Body of pancreas (tissue), 4 donors: ENCODE data around the gene APPBP2. TPM values are rescaled to one million over a fixed set of nuclear protein-coding genes. Genes with fewer than 3 reads are reported as not detected.
"Not testable (repeated sequence)": the region's sequence is repeated elsewhere in the genome, so short reads cannot be mapped to it uniquely, and the experiment has no call there.

ENCODE experiments used
- ATAC-seq: fragments of 150-250 bp; one replicate; pipeline ENCODE4 v1.9.1; 2016
- DNase-seq, 4 donors: peaks; one replicate each; pipeline ENCODE4 v3.0.0-alpha.2; 2019
- H3K27ac ChIP-seq, 4 donors: fragments of 200-600 bp; sonication (generic); 1 replicate in 3 of 4; 2 replicates in 1 of 4; pipeline versions ENCODE4 v1.5.1 to v1.6.1; 2016 to 2019; ENCODE audit warnings: mild to moderate bottlenecking in 1 of 4, mixed read lengths in 1 of 4, moderate library complexity in 1 of 4
- H3K27me3 ChIP-seq, 2 donors: fragments of 200-600 bp; sonication (generic); one replicate each; pipeline ENCODE4 v1.6.0; 2016; ENCODE audit warnings: mild to moderate bottlenecking in 1 of 2
- H3K36me3 ChIP-seq, 2 donors: fragments of 200-600 bp; sonication (generic); replicated peaks in 1 of 2; 2 replicates each; pipeline ENCODE4 v1.5.1; 2016; ENCODE audit warnings: low read depth in 2 of 2; ENCODE audit not compliant: insufficient read depth in 1 of 2
- H3K4me1 ChIP-seq: fragments of 200-600 bp; sonication (generic); one replicate; pipeline ENCODE4 v1.6.0; 2016
- H3K4me3 ChIP-seq, 2 donors: fragments of 200-600 bp; sonication (generic); 1 replicate in 1 of 2; 2 replicates in 1 of 2; pipeline ENCODE4 v1.5.1; 2016 to 2019
- H3K9me3 ChIP-seq, 3 donors: fragments of 200-600 bp; sonication (generic); 1 replicate in 2 of 3; 2 replicates in 1 of 3; pipeline ENCODE4 v1.5.1; 2016
- POLR2A ChIP-seq, 3 donors: fragments of 450-650 bp; IDR thresholded peaks; one replicate each; pipeline ENCODE4 v1.6.1; 2016; ENCODE audit warnings: antibody characterized with exemption in 3 of 3, mild to moderate bottlenecking in 2 of 3
- WGBS, 2 donors: methylation state at CpG; one replicate each; pipeline ENCODE4 v1.1.5; 2017; 5-methylcytosine and 5-hydroxymethylcytosine counted together
- intact Hi-C: fragments of 100-400 bp; cut with DNase I; formaldehyde crosslinking; loops from one replicate; pipeline ENCODE4 v1.15.1; 2023
- total RNA-seq, 2 donors: library from RNA; depleted of rRNA; stranded (reverse); fragments of >200 nt; gene quantifications; one replicate each; pipeline ENCODE4 v1.1.0, GENCODE V29; 2016
- TF ChIP-seq, protein P1 (sequence below), 7 experiments: fragments of 450-650 bp in 4 of 7; fragments of 200-600 bp in 3 of 7; sonication (generic) in 3 of 7; IDR thresholded peaks; one replicate each; pipeline ENCODE4 v1.5.1; 2016 to 2019; ENCODE audit warnings: antibody characterized with exemption in 7 of 7

Gene APPBP2
- total RNA-seq, 2 donors from 2014 or later = 10.9 to 15.3 TPM

DNA sequence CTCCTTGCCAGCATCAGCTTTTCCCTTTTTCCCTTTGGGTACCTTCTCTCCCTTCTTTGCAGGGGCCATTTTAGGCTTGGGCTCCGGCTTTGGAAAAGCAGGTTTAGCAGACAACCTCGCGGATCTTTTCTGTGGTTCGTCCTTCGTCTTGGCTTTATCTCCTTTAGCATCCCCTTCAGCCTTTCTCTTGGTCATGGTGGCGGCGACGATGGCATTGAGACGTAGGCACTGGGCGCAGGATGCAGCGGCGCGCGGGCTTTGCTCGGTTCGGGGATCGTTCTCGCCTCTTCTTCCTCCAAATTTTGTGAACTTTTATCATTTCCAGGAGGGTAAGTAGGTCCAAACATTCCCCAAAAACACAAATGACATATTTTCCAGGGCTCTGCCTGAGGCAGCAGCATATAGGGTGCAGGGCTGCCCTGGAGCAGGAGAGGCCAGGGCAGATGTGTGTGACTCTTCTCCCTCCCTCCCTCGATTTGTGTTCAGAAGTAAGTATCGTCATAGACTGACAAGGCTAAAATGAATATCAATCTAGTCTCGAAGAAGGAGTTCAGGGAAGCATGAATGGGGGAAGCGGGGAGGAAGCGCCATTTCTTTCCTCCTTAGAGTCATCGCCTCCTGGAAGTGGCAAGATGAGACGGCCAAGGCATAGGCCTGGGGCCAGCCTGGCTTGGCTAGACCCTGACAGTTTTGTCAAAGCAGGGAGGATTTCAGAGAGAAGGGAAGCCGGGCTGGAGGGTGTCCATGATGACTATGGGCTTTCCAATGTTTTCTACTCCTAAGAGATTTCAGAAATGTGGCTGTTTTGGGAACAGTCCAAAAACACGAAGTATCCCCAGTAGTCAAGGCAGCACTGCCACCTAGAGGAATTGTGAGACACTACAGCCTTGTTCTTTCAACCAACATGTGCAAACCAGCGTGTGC is 90.5 kb downstream of the APPBP2 start:
- Histone ChIP-seq H3K27ac (no peak overlapping the region), H3K4me1 (peaks cover 6% of the 10 kb centered on the region), H3K27me3 (no peaks in the 10 kb centered on the region), H3K36me3 (no peaks in the 10 kb centered on the region), H3K4me3 (no peak overlapping the region), H3K9me3 (no peaks in the 10 kb centered on the region)
- TF ChIP-seq POLR2A (IDR thresholded peaks at IDR 0.05) = no peak
- TF ChIP-seq, protein P1, sequence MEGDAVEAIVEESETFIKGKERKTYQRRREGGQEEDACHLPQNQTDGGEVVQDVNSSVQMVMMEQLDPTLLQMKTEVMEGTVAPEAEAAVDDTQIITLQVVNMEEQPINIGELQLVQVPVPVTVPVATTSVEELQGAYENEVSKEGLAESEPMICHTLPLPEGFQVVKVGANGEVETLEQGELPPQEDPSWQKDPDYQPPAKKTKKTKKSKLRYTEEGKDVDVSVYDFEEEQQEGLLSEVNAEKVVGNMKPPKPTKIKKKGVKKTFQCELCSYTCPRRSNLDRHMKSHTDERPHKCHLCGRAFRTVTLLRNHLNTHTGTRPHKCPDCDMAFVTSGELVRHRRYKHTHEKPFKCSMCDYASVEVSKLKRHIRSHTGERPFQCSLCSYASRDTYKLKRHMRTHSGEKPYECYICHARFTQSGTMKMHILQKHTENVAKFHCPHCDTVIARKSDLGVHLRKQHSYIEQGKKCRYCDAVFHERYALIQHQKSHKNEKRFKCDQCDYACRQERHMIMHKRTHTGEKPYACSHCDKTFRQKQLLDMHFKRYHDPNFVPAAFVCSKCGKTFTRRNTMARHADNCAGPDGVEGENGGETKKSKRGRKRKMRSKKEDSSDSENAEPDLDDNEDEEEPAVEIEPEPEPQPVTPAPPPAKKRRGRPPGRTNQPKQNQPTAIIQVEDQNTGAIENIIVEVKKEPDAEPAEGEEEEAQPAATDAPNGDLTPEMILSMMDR (IDR thresholded peaks at IDR 0.05) = peak; percentile 81 to 98 (median 96)
- WGBS, 2 donors = 62 to 65% methylated on average over 28 of the region's 28 CpGs
- intact Hi-C loops = no loop called here
- DNase-seq = peak; percentile 75 to 88 (median 84)
- ATAC-seq = peak; percentile 94

DNA sequence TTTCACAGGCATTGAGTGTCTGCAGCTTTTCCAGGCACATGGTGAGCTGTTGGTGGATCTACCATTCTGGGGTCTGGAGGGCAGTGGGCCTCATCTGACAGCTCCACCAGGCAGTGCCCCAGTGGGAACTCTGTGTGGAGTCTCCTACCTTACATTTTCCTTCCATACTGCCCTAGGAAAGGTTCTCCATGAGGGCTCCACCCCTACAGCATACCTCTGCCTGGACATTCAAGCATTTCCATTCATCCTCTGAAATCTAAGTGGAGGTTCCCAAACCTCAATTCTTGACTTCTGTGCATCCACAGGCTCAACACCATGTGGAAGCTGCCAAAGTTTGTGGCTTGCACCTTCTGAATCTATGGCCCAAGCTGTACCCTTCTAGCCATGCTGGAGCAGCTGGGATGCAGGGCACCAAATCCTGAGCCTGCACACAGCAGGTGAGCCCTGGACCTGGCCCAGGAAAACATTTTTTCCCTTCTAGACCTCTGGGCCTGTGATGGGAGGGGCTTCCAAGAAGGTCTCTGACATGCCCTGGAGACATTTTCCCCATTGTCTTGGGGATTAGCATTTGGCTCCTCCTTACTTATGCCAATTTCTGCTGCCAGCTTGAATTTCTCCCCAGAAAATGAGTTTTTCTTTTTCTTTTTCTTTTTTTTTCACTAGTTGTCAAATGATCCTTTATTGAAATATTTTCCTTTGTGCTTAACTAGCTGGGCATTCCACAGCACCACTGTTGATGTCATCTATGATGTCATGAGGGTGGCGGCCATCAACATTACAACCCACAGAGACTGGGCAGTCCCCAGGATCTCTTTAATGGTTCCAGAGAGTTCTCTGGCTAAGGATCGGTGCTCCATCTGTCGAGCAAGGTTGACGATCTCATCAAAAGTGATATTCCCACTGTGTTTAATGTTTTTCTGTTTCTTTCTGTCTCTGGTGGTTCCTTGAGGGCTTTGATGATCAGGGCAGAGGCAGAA is 92.7 kb downstream of the APPBP2 start:
- H3K36me3 ChIP-seq, DNase-seq, H3K27me3 ChIP-seq, intact Hi-C loops, H3K9me3 ChIP-seq, H3K4me3 ChIP-seq, ATAC-seq, H3K4me1 ChIP-seq, H3K27ac ChIP-seq: not testable (repeated sequence)
- WGBS, 2 donors = 90 to 94% methylated on average over 4 of the region's 4 CpGs

DNA sequence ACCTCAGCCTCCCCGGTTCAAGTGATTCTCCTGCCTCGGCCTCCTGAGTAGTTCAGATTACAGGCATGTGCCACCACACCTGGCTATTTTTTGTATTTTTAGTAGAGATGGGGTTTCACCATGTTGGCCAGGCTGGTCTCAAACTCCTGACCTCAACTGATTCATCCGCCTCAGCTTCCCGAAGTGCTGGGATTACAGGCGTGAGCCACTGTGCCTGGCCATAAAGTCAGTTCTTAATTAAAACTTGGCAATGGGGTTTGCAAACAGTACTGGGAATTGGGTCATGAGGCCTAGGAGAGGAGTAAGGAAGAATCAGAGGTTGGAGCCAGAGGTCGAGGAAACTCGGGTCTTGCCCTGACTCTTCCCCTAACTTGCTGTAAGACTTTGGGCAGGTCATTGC is 95.5 kb downstream of the APPBP2 start:
- WGBS, 2 donors = 87 to 97% methylated on average over 7 of the region's 7 CpGs
- H3K36me3 ChIP-seq, H3K4me1 ChIP-seq, H3K4me3 ChIP-seq, DNase-seq, H3K27ac ChIP-seq, intact Hi-C loops, H3K9me3 ChIP-seq, ATAC-seq, H3K27me3 ChIP-seq: not testable (repeated sequence)

- not testable (repeated sequence) for H3K27ac ChIP-seq, DNase-seq, H3K9me3 ChIP-seq, H3K4me1 ChIP-seq, H3K4me3 ChIP-seq, H3K27me3 ChIP-seq, H3K36me3 ChIP-seq, ATAC-seq
- 72 to 79% methylated on average over 6 of the region's 6 CpGs for WGBS, 2 donors
- intact Hi-C loops = loop anchor here (10.0 kb wide), 1 partner anchor 324 kb away; no protein-coding TSS in a partner anchor
Observed at GRCh38 chr17:60428491-60428890, 97.6 kb downstream of the APPBP2 start.

DNA sequence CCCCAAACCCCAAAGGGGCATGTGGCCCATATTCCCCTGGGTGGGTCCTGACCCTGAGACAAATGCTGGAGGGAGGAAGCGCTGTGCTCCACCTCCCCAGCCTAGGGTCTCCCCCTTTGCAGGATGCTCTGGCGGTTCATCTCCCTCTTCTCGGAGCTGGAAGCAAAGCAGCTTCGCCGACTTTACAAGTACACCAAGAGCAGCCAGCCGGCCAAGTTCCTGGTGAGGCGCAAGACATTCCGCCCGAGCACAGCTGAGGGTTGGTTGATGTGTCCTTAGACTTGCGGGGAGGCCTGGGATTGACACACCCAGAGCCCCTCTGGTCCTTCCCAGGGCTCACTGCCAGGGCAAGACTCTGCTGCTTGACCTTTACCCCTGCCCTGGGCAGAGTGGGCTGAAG is 99.4 kb downstream of the APPBP2 start:
- no peak for DNase-seq
- Histone ChIP-seq H3K4me3 (no peak overlapping the region), H3K9me3 (no peaks in the 10 kb centered on the region), H3K4me1 (peaks cover 2% of the 10 kb centered on the region), H3K36me3 (no peaks in the 10 kb centered on the region), H3K27me3 (no peaks in the 10 kb centered on the region), H3K27ac (no peak overlapping the region)
- TF ChIP-seq, protein P1 (IDR thresholded peaks at IDR 0.05) = no peak
- no peak for TF ChIP-seq POLR2A (IDR thresholded peaks at IDR 0.05)
- WGBS, 2 donors = 71 to 100% methylated on average over 1 to 9 of the region's 10 CpGs
- intact Hi-C loops = loop anchor here (10.0 kb wide), 1 partner anchor 322 kb away; no protein-coding TSS in a partner anchor
- no peak for ATAC-seq

GRCh38 chr17:60425626-60426025 is 100.4 kb downstream of the APPBP2 start:
- WGBS, 2 donors = 84% methylated on average over 6 of the region's 6 CpGs; no CpG with 5 or more reads in 1 of the 2 donors
- no peak for TF ChIP-seq POLR2A (IDR thresholded peaks at IDR 0.05)
- TF ChIP-seq, protein P1 (IDR thresholded peaks at IDR 0.05) = no peak
- intact Hi-C loops = loop anchor here (10.0 kb wide), 1 partner anchor 321 kb away; no protein-coding TSS in a partner anchor
- DNase-seq = no peak
- Histone ChIP-seq H3K4me3 (no peak overlapping the region), H3K4me1 (peaks cover 10% of the 10 kb centered on the region), H3K27ac (no peak overlapping the region), H3K36me3 (no peaks in the 10 kb centered on the region), H3K27me3 (no peaks in the 10 kb centered on the region), H3K9me3 (no peaks in the 10 kb centered on the region)
- ATAC-seq = no peak
